Omental fat pad (tissue), 4 donors: Measurements from ENCODE around the gene LRRC70. TPM values are rescaled to one million over a fixed set of nuclear protein-coding genes. Genes with fewer than 3 reads are reported as not detected.

Experiments used
- ATAC-seq: fragments of 150-250 bp; one replicate; pipeline ENCODE4 v1.9.1; 2016; ENCODE audit warnings: mild to moderate bottlenecking, moderate library complexity; ENCODE audit not compliant: low FRiP score
- DNase-seq: peaks from one replicate; pipeline ENCODE4 v3.0.0-alpha.2; 2019; ENCODE audit warnings: low spot score
- total RNA-seq, 4 donors: library from RNA; depleted of rRNA; stranded (reverse); fragments of >200 nt; gene quantifications; one replicate each; pipeline ENCODE4 v1.1.0, GENCODE V29; 2016
- TF ChIP-seq, protein P1 (sequence below), 3 donors: fragments of 450-650 bp; IDR thresholded peaks; one replicate each; pipeline ENCODE4 v1.5.1; 2016 to 2017; ENCODE audit warnings: antibody characterized with exemption in 3 of 3, mild to moderate bottlenecking in 3 of 3, moderate library complexity in 2 of 3

LRRC70 gene
- total RNA-seq, 4 donors from 2014 or later, result 5.8 to 18.4 (median 7.6) TPM

DNA sequence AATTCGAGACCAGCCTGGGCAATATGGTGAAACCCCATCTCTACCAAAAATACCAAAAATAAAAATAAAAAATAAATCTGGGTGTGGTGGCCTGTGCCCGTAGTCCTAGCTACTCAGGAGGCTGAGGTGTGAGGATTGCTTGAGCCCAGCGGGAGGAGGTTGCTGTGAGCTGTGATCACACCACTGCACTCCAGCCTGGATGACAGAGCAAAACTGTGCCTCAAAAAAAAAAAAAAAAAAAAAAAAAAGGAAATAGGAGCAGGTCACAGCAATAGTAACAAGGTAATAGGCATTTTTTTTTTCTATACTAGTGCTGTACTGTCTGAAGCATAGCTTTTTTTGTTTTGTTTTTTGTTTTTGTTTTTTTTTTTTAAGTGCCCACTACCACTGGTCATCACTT, 5.8 kb downstream of the LRRC70 start:
- TF ChIP-seq, protein P1, sequence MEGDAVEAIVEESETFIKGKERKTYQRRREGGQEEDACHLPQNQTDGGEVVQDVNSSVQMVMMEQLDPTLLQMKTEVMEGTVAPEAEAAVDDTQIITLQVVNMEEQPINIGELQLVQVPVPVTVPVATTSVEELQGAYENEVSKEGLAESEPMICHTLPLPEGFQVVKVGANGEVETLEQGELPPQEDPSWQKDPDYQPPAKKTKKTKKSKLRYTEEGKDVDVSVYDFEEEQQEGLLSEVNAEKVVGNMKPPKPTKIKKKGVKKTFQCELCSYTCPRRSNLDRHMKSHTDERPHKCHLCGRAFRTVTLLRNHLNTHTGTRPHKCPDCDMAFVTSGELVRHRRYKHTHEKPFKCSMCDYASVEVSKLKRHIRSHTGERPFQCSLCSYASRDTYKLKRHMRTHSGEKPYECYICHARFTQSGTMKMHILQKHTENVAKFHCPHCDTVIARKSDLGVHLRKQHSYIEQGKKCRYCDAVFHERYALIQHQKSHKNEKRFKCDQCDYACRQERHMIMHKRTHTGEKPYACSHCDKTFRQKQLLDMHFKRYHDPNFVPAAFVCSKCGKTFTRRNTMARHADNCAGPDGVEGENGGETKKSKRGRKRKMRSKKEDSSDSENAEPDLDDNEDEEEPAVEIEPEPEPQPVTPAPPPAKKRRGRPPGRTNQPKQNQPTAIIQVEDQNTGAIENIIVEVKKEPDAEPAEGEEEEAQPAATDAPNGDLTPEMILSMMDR (IDR thresholded peaks at IDR 0.05), result no peak
- ATAC-seq (no peak), DNase-seq (no peak)

DNA sequence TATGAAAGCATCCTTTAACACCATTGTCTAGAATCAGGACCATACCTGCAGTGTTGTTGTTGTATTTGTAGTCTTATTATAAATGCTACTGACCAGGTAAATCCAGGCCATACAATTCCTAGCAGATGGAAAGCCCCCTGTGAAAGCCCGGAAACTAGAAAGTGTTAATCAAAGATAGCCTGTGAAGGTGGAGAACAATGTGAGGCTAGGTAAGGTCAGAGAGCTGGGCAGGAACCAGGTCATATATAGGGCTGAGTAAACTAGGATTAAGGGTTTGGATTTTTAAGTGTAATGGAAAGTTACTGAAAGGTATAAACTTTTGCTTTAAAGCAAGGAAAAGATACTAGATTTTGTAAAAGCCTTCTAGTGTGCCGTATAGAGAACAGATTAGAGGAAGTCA, 6.7 kb downstream of the LRRC70 start:
- TF ChIP-seq, protein P1 (IDR thresholded peaks at IDR 0.05), result no peak
- no peak for DNase-seq
- no peak for ATAC-seq

DNA sequence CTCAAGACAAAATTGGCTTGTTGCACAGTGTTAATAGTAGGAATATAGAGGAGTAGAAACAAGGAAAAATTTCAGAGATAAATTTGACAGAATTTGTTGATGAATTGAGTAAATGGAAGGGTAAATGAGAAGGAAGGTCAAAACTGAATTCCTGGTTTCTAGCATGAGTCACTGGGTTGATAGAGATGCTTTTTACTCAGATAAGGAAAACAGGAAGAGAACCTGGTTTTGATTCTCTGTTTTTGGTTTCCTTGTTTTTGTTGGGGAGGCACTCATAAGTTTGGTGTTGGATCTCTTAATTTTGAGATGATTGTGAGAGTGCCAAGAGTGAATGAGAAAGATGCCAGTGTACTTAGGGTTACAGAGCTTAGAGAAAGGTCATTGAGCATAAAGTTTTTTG, 7.1 kb downstream of the LRRC70 start:
- no peak for DNase-seq
- TF ChIP-seq, protein P1 (IDR thresholded peaks at IDR 0.05), result no peak
- ATAC-seq, result peak; percentile 62

- DNase-seq, result no peak
- ATAC-seq, result no peak
- TF ChIP-seq, protein P1 (IDR thresholded peaks at IDR 0.05), result no peak
Observed at GRCh38 chr5:62587737-62588136, 9.1 kb downstream of the LRRC70 start.

DNA sequence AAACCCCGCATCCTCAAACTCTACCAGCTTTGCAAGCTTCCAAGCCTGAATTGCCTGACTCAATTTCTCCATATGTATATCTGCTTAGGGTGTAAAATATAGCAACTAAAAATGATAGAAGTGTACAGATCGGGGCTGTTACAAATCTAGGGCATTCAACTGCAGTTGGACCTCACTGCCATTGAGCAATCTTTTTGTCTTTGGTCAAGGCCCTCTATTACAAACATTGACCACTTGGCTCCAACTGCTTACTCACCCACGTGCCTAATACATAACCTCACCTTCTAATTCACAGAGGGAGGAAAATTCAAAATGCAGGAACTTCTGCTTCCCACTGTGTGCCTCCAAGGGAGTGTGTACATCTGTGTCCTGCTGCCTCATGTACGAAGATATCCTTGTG, 10.0 kb downstream of the LRRC70 start:
- no peak for DNase-seq
- TF ChIP-seq, protein P1 (IDR thresholded peaks at IDR 0.05), result no peak
- no peak for ATAC-seq

DNA sequence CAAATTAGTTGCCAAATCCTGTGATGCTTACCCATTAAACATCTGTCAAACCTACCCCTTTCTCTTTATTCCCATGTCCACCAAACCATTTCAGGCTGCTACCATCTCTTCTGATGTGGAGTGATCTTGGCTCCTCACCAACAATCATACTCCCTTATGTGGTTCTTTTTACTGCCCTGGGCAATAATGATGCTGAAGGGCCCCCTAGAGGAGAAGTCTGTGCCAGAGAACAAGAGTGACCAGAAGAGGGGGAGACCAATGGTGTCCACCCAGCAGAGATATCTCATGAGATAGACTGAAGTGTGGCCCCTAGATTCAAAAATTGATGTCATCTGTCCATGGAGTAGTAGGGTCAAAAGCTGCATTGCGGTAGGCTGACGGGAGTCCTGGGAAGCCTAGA, 10.9 kb downstream of the LRRC70 start:
- DNase-seq (no peak), ATAC-seq (no peak)
- TF ChIP-seq, protein P1 (IDR thresholded peaks at IDR 0.05), result no peak

- no peak for DNase-seq
- ATAC-seq, result no peak
- TF ChIP-seq, protein P1 (IDR thresholded peaks at IDR 0.05), result no peak
Observed at GRCh38 chr5:62590387-62590786, 11.8 kb downstream of the LRRC70 start.
